Measurements from ENCODE around the gene TUFT1. TPM values are rescaled to one million over a fixed set of nuclear protein-coding genes. Genes with fewer than 3 reads are reported as not detected.

The TUFT1 gene
- 9.7 to 11.6 TPM (median 10.3 TPM) in 5 replicates for total RNA-seq (2022; extraction: Qiagen RNA extraction; ENCODE audit: low read depth)

GRCh38 chr1:151540021-151540981 lies at the start of gene TUFT1:
Gene TUFT1 (plus strand): TSS chr1:151540309. CDS start chr1:151540367, 58 bp downstream.

GRCh38 chr1:151510957-151511635 lies 29.0 kb upstream of the TUFT1 start, which contains the start of gene CGN:
Gene CGN (plus strand): TSS chr1:151511387. CDS start chr1:151518520, 7,133 bp downstream.

DNA sequence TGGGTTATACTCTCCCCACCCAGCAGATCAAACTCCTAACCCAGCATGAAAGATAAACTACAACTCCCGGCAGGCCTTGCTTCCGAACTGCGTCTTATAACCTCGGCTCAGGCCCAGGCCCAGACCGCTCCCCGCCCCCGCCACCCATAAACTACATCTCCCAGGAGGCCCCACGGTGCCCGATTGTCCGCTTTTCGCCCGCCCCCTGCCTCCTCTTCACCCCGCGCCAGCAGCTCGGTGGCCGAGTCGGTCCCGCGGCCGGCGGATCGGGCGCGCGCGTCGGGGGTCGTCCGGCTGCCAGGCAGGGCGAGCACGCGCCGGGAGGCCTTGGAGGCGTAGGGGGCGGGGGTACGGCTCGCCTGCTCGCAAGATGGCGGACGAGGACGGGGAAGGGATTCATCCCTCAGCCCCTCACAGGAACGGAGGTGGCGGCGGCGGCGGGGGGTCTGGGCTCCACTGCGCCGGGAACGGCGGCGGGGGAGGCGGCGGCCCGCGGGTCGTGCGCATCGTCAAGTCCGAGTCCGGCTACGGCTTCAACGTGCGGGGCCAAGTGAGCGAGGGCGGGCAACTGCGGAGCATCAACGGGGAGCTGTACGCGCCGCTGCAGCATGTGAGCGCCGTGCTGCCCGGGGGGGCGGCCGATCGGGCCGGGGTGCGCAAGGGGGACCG lies 71.9 kb downstream of the TUFT1 start, which contains the start of gene SNX27:
Gene SNX27 (plus strand): TSS at position 219 of the 669 bp plus-strand sequence. CDS start 152 bp downstream, at position 371.

Other genes with a start within 250 kb of the TUFT1 start
- 23.4 to 27.4 TPM (median 27.0 TPM) in 5 replicates for gene PI4KB, start 212.9 kb upstream of the TUFT1 start, total RNA-seq (2022; extraction: Qiagen RNA extraction; ENCODE audit: low read depth)
- 20.1 to 24.6 TPM (median 23.8 TPM) in 5 replicates for gene RFX5, start 193.1 kb upstream of the TUFT1 start, total RNA-seq (2022; extraction: Qiagen RNA extraction; ENCODE audit: low read depth)
- 6.1 to 8.0 TPM (median 6.9 TPM) in 5 replicates for gene SELENBP1, start 167.6 kb upstream of the TUFT1 start, total RNA-seq (2022; extraction: Qiagen RNA extraction; ENCODE audit: low read depth)
- gene PSMB4, start 140.7 kb upstream of the TUFT1 start, total RNA-seq (2022; extraction: Qiagen RNA extraction; ENCODE audit: low read depth): 379 to 439 TPM (median 422 TPM) in 5 replicates
- 17.0 to 23.7 TPM (median 18.9 TPM) in 5 replicates for gene POGZ, start 80.8 kb upstream of the TUFT1 start, total RNA-seq (2022; extraction: Qiagen RNA extraction; ENCODE audit: low read depth)
- 2.6 to 3.3 TPM (median 2.9 TPM) in 5 replicates for gene CGN, start 28.9 kb upstream of the TUFT1 start, total RNA-seq (2022; extraction: Qiagen RNA extraction; ENCODE audit: low read depth)
- gene SNX27, start 71.7 kb downstream of the TUFT1 start, total RNA-seq (2022; extraction: Qiagen RNA extraction; ENCODE audit: low read depth): 7.9 to 11.6 TPM (median 8.1 TPM) in 5 replicates
- gene CELF3, start 176.5 kb downstream of the TUFT1 start, total RNA-seq (2022; extraction: Qiagen RNA extraction; ENCODE audit: low read depth): 0.05 TPM in 1 of 5 replicates, not detected in the others
- not detected in 5 replicates for gene RIIAD1, start 181.2 kb downstream of the TUFT1 start, total RNA-seq (2022; extraction: Qiagen RNA extraction; ENCODE audit: low read depth)
- gene MRPL9, start 223.2 kb downstream of the TUFT1 start, total RNA-seq (2022; extraction: Qiagen RNA extraction; ENCODE audit: low read depth): 79.8 to 98.7 TPM (median 85.9 TPM) in 5 replicates